IMR-90 (cell line): ENCODE results near the gene ISG20L2. TPM values are rescaled to one million over a fixed set of nuclear protein-coding genes. Genes with fewer than 3 reads are reported as not detected.

Experiments
- ATAC-seq: fragments of 200-7000 bp; cut with Tn5 transposase; 2 replicates; pipeline ENCODE4 v1.9.1; 2020; ENCODE audit warnings: low read depth, mild to moderate bottlenecking, moderate library complexity
- BruUV-seq: library from RNA; stranded (reverse); fragments of 400-500 nt; replicated peaks from 2 replicates; lab custom pipeline; 2021; lab: Mats Ljungman, UMichigan
- CTCF ChIA-PET: fragments of 300-600 bp; formaldehyde crosslinking; extraction: SDS; loops from one replicate; lab custom pipeline; 2021; ENCODE audit warnings: antibody characterized with exemption; lab: Yijun Ruan, JAX
- POLR2A ChIA-PET: fragments of 300-600 bp; sonication (Branson Sonifier 250); formaldehyde crosslinking; loops from one replicate; lab custom pipeline; 2022; ENCODE audit warnings: antibody characterized with exemption; ENCODE audit not compliant: unreplicated experiment; lab: Charles Lee
- DNase-seq: peaks from one replicate; pipeline ENCODE4 v3.0.0; 2013
- H2AFZ ChIP-seq: replicated peaks from 2 replicates; pipeline ENCODE3; 2013; ENCODE audit warnings: low read length, mild to moderate bottlenecking; ENCODE audit not compliant: poor library complexity
- H2AK5ac ChIP-seq: 2 replicates; pipeline ENCODE4 v1.6.1; 2013; ENCODE audit warnings: low read depth, low read length, inconsistent platforms
- H2AK9ac ChIP-seq: replicated peaks from 2 replicates; pipeline ENCODE3; 2013; ENCODE audit warnings: mild to moderate bottlenecking, low read depth, low read length, moderate library complexity; ENCODE audit not compliant: poor library complexity
- H2BK120ac ChIP-seq: 2 replicates; pipeline ENCODE4 v1.6.1; 2013; ENCODE audit warnings: low read depth, low read length, inconsistent platforms
- H2BK15ac ChIP-seq: 3 replicates; pipeline ENCODE4 v1.6.1; 2013; ENCODE audit warnings: low read depth, low read length, inconsistent platforms
- H2BK20ac ChIP-seq: 2 replicates; pipeline ENCODE4 v1.6.1; 2013; ENCODE audit warnings: low read depth, mild to moderate bottlenecking, inconsistent platforms, low read length, moderate library complexity
- H2BK5ac ChIP-seq: 2 replicates; pipeline ENCODE4 v1.6.1; 2013; ENCODE audit warnings: mild to moderate bottlenecking, low read depth, low read length, inconsistent platforms; ENCODE audit not compliant: poor library complexity, severe bottlenecking
- H3K14ac ChIP-seq: replicated peaks from 2 replicates; pipeline ENCODE4 v1.6.1; 2013; ENCODE audit warnings: low read depth, low read length, inconsistent platforms
- H3K18ac ChIP-seq: 2 replicates; pipeline ENCODE4 v1.6.1; 2013; ENCODE audit warnings: low read depth, low read length, control low read depth
- H3K23ac ChIP-seq: 2 replicates; pipeline ENCODE4 v1.6.1; 2013; ENCODE audit warnings: low read depth, low read length, inconsistent platforms
- H3K27ac ChIP-seq: 2 replicates; pipeline ENCODE4 v1.5.1; 2013; ENCODE audit warnings: mild to moderate bottlenecking, control low read depth, low read length; ENCODE audit not compliant: insufficient read depth
- H3K27me3 ChIP-seq: 2 replicates; pipeline ENCODE4 v1.6.1; 2013; ENCODE audit warnings: low read length; ENCODE audit not compliant: control insufficient read depth, insufficient read depth
- H3K36me3 ChIP-seq: 2 replicates; pipeline ENCODE4 v1.6.1; 2013; ENCODE audit warnings: low read length, mixed read lengths; ENCODE audit not compliant: control insufficient read depth, insufficient read depth
- H3K4ac ChIP-seq: 2 replicates; pipeline ENCODE4 v1.6.1; 2013; ENCODE audit warnings: low read depth, low read length, inconsistent platforms
- H3K4me1 ChIP-seq: 2 replicates; pipeline ENCODE4 v1.6.1; 2013; ENCODE audit warnings: low read length, mixed read lengths; ENCODE audit not compliant: control insufficient read depth, insufficient read depth
- H3K4me2 ChIP-seq: 2 replicates; pipeline ENCODE4 v1.6.1; 2013; ENCODE audit warnings: low read depth, mild to moderate bottlenecking, control low read depth, low read length, moderate library complexity
- H3K4me3 ChIP-seq: 2 replicates; pipeline ENCODE4 v1.5.1; 2013; ENCODE audit warnings: low read depth, mild to moderate bottlenecking, control low read depth, low read length, moderate library complexity; ENCODE audit not compliant: insufficient read depth
- H3K56ac ChIP-seq: 2 replicates; pipeline ENCODE4 v1.6.1; 2013; ENCODE audit warnings: low read length, inconsistent platforms; ENCODE audit not compliant: insufficient read depth; ENCODE audit errors: extremely low read depth
- H3K79me1 ChIP-seq, 2 experiments: 2 replicates each; pipeline ENCODE4 v1.6.1; 2013; ENCODE audit warnings: low read length in 2 of 2, inconsistent platforms in 1 of 2, low read depth in 1 of 2
- H3K9ac ChIP-seq: 2 replicates; pipeline ENCODE4 v1.6.1; 2013; ENCODE audit warnings: low read depth, low read length, control low read depth
- H3K9me1 ChIP-seq: 2 replicates; pipeline ENCODE4 v1.6.1; 2013; ENCODE audit warnings: low read length, inconsistent platforms; ENCODE audit not compliant: insufficient read depth
- H3K9me3 ChIP-seq: 2 replicates; pipeline ENCODE4 v1.6.1; 2013; ENCODE audit warnings: low read length; ENCODE audit not compliant: control insufficient read depth, insufficient read depth
- H4K20me1 ChIP-seq: 2 replicates; pipeline ENCODE4 v1.6.1; 2013; ENCODE audit warnings: low read length, inconsistent platforms; ENCODE audit not compliant: insufficient read depth
- H4K5ac ChIP-seq: 2 replicates; pipeline ENCODE4 v1.6.1; 2013; ENCODE audit warnings: mild to moderate bottlenecking, low read depth, low read length, control low read depth
- H4K8ac ChIP-seq, 2 experiments: 2 replicates each; pipeline ENCODE4 v1.6.1; 2013; ENCODE audit warnings: low read depth in 2 of 2, low read length in 2 of 2, control low read depth in 1 of 2, inconsistent platforms in 1 of 2
- H4K91ac ChIP-seq: 2 replicates; pipeline ENCODE4 v1.6.1; 2013; ENCODE audit warnings: low read depth, low read length, inconsistent platforms; ENCODE audit not compliant: insufficient read depth
- ELK1 ChIP-seq: fragments of 150-350 bp; IDR thresholded peaks from 2 replicates; pipeline ENCODE4 v1.6.1; 2016; ENCODE audit warnings: low read depth, mild to moderate bottlenecking, low read length, moderate library complexity, borderline replicate concordance
- FOS ChIP-seq: fragments of 150-350 bp; IDR thresholded peaks from 2 replicates; pipeline ENCODE4 v1.6.1; 2016; ENCODE audit warnings: low read depth, low read length
- NFE2L2 ChIP-seq: fragments of 150-350 bp; IDR thresholded peaks from 2 replicates; pipeline ENCODE4 v1.6.1; 2016; ENCODE audit warnings: low read depth, mild to moderate bottlenecking, low read length
- POLR2A ChIP-seq: IDR thresholded peaks from 2 replicates; pipeline ENCODE4 v1.6.1; 2012; ENCODE audit warnings: mild to moderate bottlenecking, low read depth, low read length
- RAD21 ChIP-seq: IDR thresholded peaks from 2 replicates; pipeline ENCODE4 v1.6.1; 2012; ENCODE audit warnings: low read length, improper control_type of control experiment
- WGBS, 2 experiments: methylation state at CpG; one replicate each; pipeline versions ENCODE4 v1.1.5 to v1.1.7; 2013; ENCODE audit warnings: missing lambda C conversion rate in 2 of 2; ENCODE audit not compliant: insufficient read length in 1 of 2; ENCODE audit errors: extremely low coverage in 2 of 2; 5-methylcytosine and 5-hydroxymethylcytosine counted together
- dilution Hi-C: fragments of 300-500 bp; cut with HindIII; formaldehyde crosslinking; loops from one replicate; pipeline ENCODE4 v1.14.3; 2018; ENCODE audit warnings: low sequenced_read_pairs; ENCODE audit not compliant: unreplicated experiment
- in situ Hi-C: fragments of 300-500 bp; cut with MboI; formaldehyde crosslinking; loops from 3 replicates; pipeline ENCODE4 v1.14.3; 2019; ENCODE audit warnings: low sequenced_read_pairs, inconsistent platforms, mixed read lengths
- intact Hi-C: fragments of 100-400 bp; cut with micrococcal nuclease; formaldehyde crosslinking; loops from 2 replicates; pipeline ENCODE4 v1.10.0; 2022
- polyA plus RNA-seq, 3 experiments: library from polyadenylated mRNA; depleted of rRNA; stranded (reverse); fragments of >200 nt; gene quantifications; 2 replicates each; pipeline ENCODE4 v1.2.3, GENCODE V29; 2012; ENCODE audit warnings: low replicate concordance in 1 of 3
- total RNA-seq: library from RNA; depleted of rRNA; stranded (reverse); fragments of >200 nt; gene quantifications from 2 replicates; pipeline ENCODE4 v1.2.3, GENCODE V29; 2012

Gene ISG20L2
- total and polyA plus RNA-seq, 2 of the 4 experiments (the other 2 are of a cell fraction): 17.0 to 27.3 TPM

- peaks cover 11% of the 10 kb centered on the region for H3K4me1 ChIP-seq
- H3K79me1 ChIP-seq: peaks cover 10 to 29% of the 10 kb centered on the region in 2 experiments
- H2BK120ac ChIP-seq: no peak overlapping the region
- no peak overlapping the region for H3K9ac ChIP-seq
- H2AK9ac ChIP-seq: no peak overlapping the region
- WGBS, 2 experiments: 96% methylated on average over 4 of the region's 8 CpGs; no CpG with 5 or more reads in 1 of the 2 experiments
- H2BK5ac ChIP-seq: no peak overlapping the region
- no peak overlapping the region for H3K14ac ChIP-seq
- H3K4me3 ChIP-seq: no peak overlapping the region
- no peak overlapping the region for H4K5ac ChIP-seq
- no peaks in the 10 kb centered on the region for H3K27me3 ChIP-seq
- no peak overlapping the region for H3K23ac ChIP-seq
- H3K27ac ChIP-seq: no peak overlapping the region
- BruUV-seq: no TSS peak
- H3K18ac ChIP-seq: no peak overlapping the region
- H3K4ac ChIP-seq: no peak overlapping the region
- no peaks in the 10 kb centered on the region for H3K9me3 ChIP-seq
- no peaks in the 10 kb centered on the region for H4K20me1 ChIP-seq
- no peaks in the 10 kb centered on the region for H3K36me3 ChIP-seq
- H4K91ac ChIP-seq: no peak overlapping the region
- no peak overlapping the region for H3K56ac ChIP-seq
- in situ Hi-C loops (no loop called here), intact Hi-C loops (no loop called here), dilution Hi-C loops (no loop called here)
- TF ChIP-seq RAD21 (no peak), POLR2A (no peak), FOS (no peak), NFE2L2 (no peak), ELK1 (no peak)
- DNase-seq (no peak), ATAC-seq (no peak)
- H2BK15ac ChIP-seq: no peak overlapping the region
- H2AK5ac ChIP-seq: no peak overlapping the region
- CTCF ChIA-PET: no interaction called here
- POLR2A ChIA-PET: no interaction called here
- H3K4me2 ChIP-seq: no peak overlapping the region
- H4K8ac ChIP-seq: no peak overlapping the region
- H2AFZ ChIP-seq: no peak overlapping the region
- 0 out of 2 replicates have a peak, but pooled peaks cover 3% of the 10 kb centered on the region for H3K9me1 ChIP-seq
- no peak overlapping the region for H2BK20ac ChIP-seq
These were observed 25.7 kb upstream of the ISG20L2 start for GRCh38 chr1:156754219-156754618.
